Keratinocyte (primary cell): ENCODE data around the gene DIRAS1. TPM values are rescaled to one million over a fixed set of nuclear protein-coding genes. Genes with fewer than 3 reads are reported as not detected.

ENCODE experiments used
- DNase-seq: peaks from one replicate; pipeline ENCODE4 v3.0.0-alpha.2; 2011; ENCODE audit warnings: low read depth, missing footprints, low spot score
- FAIRE-seq: peaks from 2 replicates; lab custom pipeline; 2011; peaks lifted over from hg19 to GRCh38; lab: Jason Lieb, UNC
- H2AFZ ChIP-seq: 2 replicates; pipeline ENCODE4 v1.6.0; 2012; ENCODE audit warnings: low read length, control low read depth, inconsistent platforms; ENCODE audit not compliant: control insufficient read depth
- H3K27ac ChIP-seq: 2 replicates; pipeline ENCODE4 v1.5.1; 2011; ENCODE audit warnings: low read length; ENCODE audit not compliant: control insufficient read depth, insufficient read depth
- H3K27me3 ChIP-seq: 3 replicates; pipeline ENCODE4 v1.6.0; 2011; ENCODE audit warnings: low read length; ENCODE audit not compliant: control insufficient read depth, insufficient read depth; ENCODE audit errors: extremely low read depth
- H3K36me3 ChIP-seq, 2 experiments: 2 replicates in 1 of 2; 3 replicates in 1 of 2; pipeline ENCODE4 v1.5.1; 2011; ENCODE audit warnings: low read length in 2 of 2, mild to moderate bottlenecking in 1 of 2; ENCODE audit not compliant: control insufficient read depth in 2 of 2, insufficient read depth in 2 of 2; ENCODE audit errors: extremely low read depth in 1 of 2
- H3K4me1 ChIP-seq: 3 replicates; pipeline ENCODE4 v1.5.1; 2011; ENCODE audit warnings: low read length; ENCODE audit not compliant: control insufficient read depth, insufficient read depth; ENCODE audit errors: extremely low read depth
- H3K4me2 ChIP-seq: 3 replicates; pipeline ENCODE4 v1.6.0; 2011; ENCODE audit warnings: low read depth, low read length; ENCODE audit not compliant: control insufficient read depth, insufficient read depth; ENCODE audit errors: extremely low read depth
- H3K4me3 ChIP-seq, 3 experiments: fragments of 200-600 bp in 1 of 3; sonication (generic) in 1 of 3; 2 replicates in 2 of 3; 3 replicates in 1 of 3; pipeline ENCODE4 v1.5.1; 2011 to 2016; ENCODE audit warnings: low read length in 3 of 3, mild to moderate bottlenecking in 3 of 3, control low read depth in 2 of 3, inconsistent platforms in 1 of 3, low read depth in 1 of 3, mixed read lengths in 1 of 3, mixed run types in 1 of 3, moderate library complexity in 1 of 3; ENCODE audit not compliant: control insufficient read depth in 2 of 3, insufficient read depth in 2 of 3; ENCODE audit errors: extremely low read depth in 1 of 3
- H3K79me2 ChIP-seq: 2 replicates; pipeline ENCODE4 v1.6.0; 2012; ENCODE audit warnings: low read length; ENCODE audit not compliant: control insufficient read depth, insufficient read depth
- H3K9ac ChIP-seq: 3 replicates; pipeline ENCODE4 v1.6.0; 2011; ENCODE audit warnings: low read length; ENCODE audit not compliant: control insufficient read depth, insufficient read depth; ENCODE audit errors: extremely low read depth
- H3K9me1 ChIP-seq: 3 replicates; pipeline ENCODE4 v1.6.0; 2011; ENCODE audit warnings: low read length; ENCODE audit not compliant: control insufficient read depth, insufficient read depth; ENCODE audit errors: extremely low read depth
- H3K9me3 ChIP-seq: 2 replicates; pipeline ENCODE4 v1.5.1; 2012; ENCODE audit warnings: low read depth, low read length; ENCODE audit not compliant: control insufficient read depth
- H4K20me1 ChIP-seq: 3 replicates; pipeline ENCODE4 v1.6.0; 2011; ENCODE audit warnings: low read length; ENCODE audit not compliant: control insufficient read depth, insufficient read depth; ENCODE audit errors: extremely low read depth
- CTCF ChIP-seq, 3 experiments: IDR thresholded peaks in 1 of 3; conservative IDR thresholded peaks in 1 of 3; optimal IDR thresholded peaks in 1 of 3; 2 replicates in 2 of 3; 3 replicates in 1 of 3; pipeline versions ENCODE3 to v1.5.1; 2011; ENCODE audit warnings: low read length in 3 of 3, mild to moderate bottlenecking in 3 of 3, moderate library complexity in 2 of 3, control low read depth in 1 of 3, inconsistent platforms in 1 of 3; ENCODE audit not compliant: insufficient read depth in 2 of 3; ENCODE audit errors: extremely low read depth in 1 of 3
- EZH2 ChIP-seq: IDR thresholded peaks from one replicate; pipeline ENCODE4 v1.6.1; 2012; ENCODE audit warnings: inconsistent platforms, mild to moderate bottlenecking, low read length, moderate library complexity
- dilution Hi-C: fragments of 300-500 bp; cut with MboI; formaldehyde crosslinking; loops from one replicate; pipeline ENCODE4 v1.7.0; 2020; ENCODE audit warnings: low sequenced_read_pairs; ENCODE audit not compliant: extremely low pct_ligation_motif_present
- polyA plus RNA-seq, 5 experiments: library from polyadenylated mRNA; depleted of rRNA in 3 of 5; stranded (reverse) in 3 of 5; stranded (forward) in 1 of 5; unstranded in 1 of 5; fragments of >200 nt; gene quantifications; 1 replicate in 1 of 5; 2 replicates in 3 of 5; 3 replicates in 1 of 5; pipeline versions ENCODE4 v1.2.1 to v1.2.3, GENCODE V29; 2011 to 2012; ENCODE audit warnings: missing spikeins in 2 of 5, low read depth in 1 of 5, low replicate concordance in 1 of 5

DIRAS1 gene
- polyA plus RNA-seq, 1 donor (not counting 4 experiments of a cell fraction or from before 2014, with no cell fraction given), result 0.10 TPM

DNA sequence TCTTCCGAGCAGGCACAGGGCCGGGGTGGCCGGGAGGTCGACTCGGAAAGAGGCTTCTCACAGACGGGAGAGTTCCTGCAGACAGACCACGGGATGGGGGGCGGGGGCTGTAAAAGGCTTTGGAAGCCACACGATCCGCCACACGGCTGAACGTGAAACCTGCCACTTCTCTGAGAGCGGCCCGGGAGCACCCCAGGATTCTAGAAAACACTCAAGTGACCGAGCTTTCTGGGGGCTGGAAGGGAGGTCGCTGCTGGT is 34.2 kb upstream of the DIRAS1 start:
- no peak overlapping the region for H3K4me2 ChIP-seq
- H3K27me3 ChIP-seq, result no peaks in the 10 kb centered on the region
- dilution Hi-C loops, result no loop called here
- peaks cover 3% of the 10 kb centered on the region for H4K20me1 ChIP-seq
- no peak overlapping the region for H3K9ac ChIP-seq
- H3K36me3 ChIP-seq, result peaks cover 17 to 27% of the 10 kb centered on the region in 2 experiments
- TF ChIP-seq EZH2 (no peak), CTCF (optimal IDR thresholded peaks at IDR 0.05 in 1 of 3, IDR thresholded peaks at IDR 0.05 in 1 of 3, conservative IDR thresholded peaks at IDR 0.05 in 1 of 3; ENCODE audit: extremely low read depth in 1 of 3, insufficient read depth in 2 of 3, low read length in 3 of 3) (no peak)
- no peaks in the 10 kb centered on the region for H3K9me3 ChIP-seq
- no peaks in the 10 kb centered on the region for H3K9me1 ChIP-seq
- H2AFZ ChIP-seq, result no peak overlapping the region
- H3K79me2 ChIP-seq, result no peaks in the 10 kb centered on the region
- H3K4me3 ChIP-seq, result no peak overlapping the region
- H3K27ac ChIP-seq, result no peak overlapping the region
- DNase-seq, result no peak
- H3K4me1 ChIP-seq, result no peaks in the 10 kb centered on the region
- FAIRE-seq, result no peak

- FAIRE-seq, result no peak
- H3K9me3 ChIP-seq, result no peaks in the 10 kb centered on the region
- no peak for TF ChIP-seq EZH2
- no peak for TF ChIP-seq CTCF (optimal IDR thresholded peaks at IDR 0.05 in 1 of 3, IDR thresholded peaks at IDR 0.05 in 1 of 3, conservative IDR thresholded peaks at IDR 0.05 in 1 of 3; ENCODE audit: extremely low read depth in 1 of 3, insufficient read depth in 2 of 3, low read length in 3 of 3)
- no peaks in the 10 kb centered on the region for H3K79me2 ChIP-seq
- H3K27me3 ChIP-seq, result no peaks in the 10 kb centered on the region
- no peak overlapping the region for H2AFZ ChIP-seq
- dilution Hi-C loops, result no loop called here
- no peak overlapping the region for H3K4me2 ChIP-seq
- no peak overlapping the region for H3K27ac ChIP-seq
- peaks cover 17 to 27% of the 10 kb centered on the region in 2 experiments for H3K36me3 ChIP-seq
- no peaks in the 10 kb centered on the region for H3K4me1 ChIP-seq
- H3K9ac ChIP-seq, result no peak overlapping the region
- no peaks in the 10 kb centered on the region for H3K9me1 ChIP-seq
- H3K4me3 ChIP-seq, result no peak overlapping the region
- H4K20me1 ChIP-seq, result peaks cover 3% of the 10 kb centered on the region
- DNase-seq, result no peak
These were observed 33.7 kb upstream of the DIRAS1 start for GRCh38 chr19:2754659-2755447.
